OCI-LY1 (cell line): ENCODE measurements around the gene NUDT9.
A peak's percentile ranks its signal among the peaks of the same experiment; 100 is the strongest.

Source experiments
- H2AFZ ChIP-seq: fragments of 200-600 bp; sonication (generic), shearing (Covaris generic); 2 replicates; pipeline ENCODE4 v1.6.0; 2014; ENCODE audit warnings: antibody characterized with exemption, mild to moderate bottlenecking, low read length
- H3F3A ChIP-seq: fragments of 200-600 bp; sonication (generic), shearing (Covaris generic); 2 replicates; pipeline ENCODE4 v1.6.0; 2014; ENCODE audit warnings: mild to moderate bottlenecking, antibody characterized with exemption, low read length, moderate library complexity; ENCODE audit not compliant: insufficient read depth
- H3K27ac ChIP-seq: fragments of 200-600 bp; sonication (generic); 2 replicates; pipeline ENCODE4 v1.5.1; 2014; ENCODE audit warnings: low read length, mixed run types, mild to moderate bottlenecking, low read depth; ENCODE audit not compliant: poor library complexity, severe bottlenecking
- H3K27me3 ChIP-seq: fragments of 200-600 bp; sonication (generic); 2 replicates; pipeline ENCODE4 v1.6.0; 2014; ENCODE audit warnings: antibody characterized with exemption, mild to moderate bottlenecking, low read length, moderate library complexity; ENCODE audit not compliant: insufficient read depth
- H3K36me3 ChIP-seq: fragments of 200-600 bp; sonication (generic); 2 replicates; pipeline ENCODE4 v1.6.1; 2014; ENCODE audit warnings: mild to moderate bottlenecking, antibody characterized with exemption, low read length, moderate library complexity, mixed read lengths; ENCODE audit not compliant: insufficient read depth
- H3K4me1 ChIP-seq: fragments of 200-600 bp; sonication (generic); 2 replicates; pipeline ENCODE4 v1.5.1; 2014; ENCODE audit warnings: mild to moderate bottlenecking, low read length, moderate library complexity; ENCODE audit not compliant: insufficient read depth, severe bottlenecking
- H3K4me2 ChIP-seq: fragments of 200-600 bp; sonication (generic), shearing (Covaris generic); 2 replicates; pipeline ENCODE4 v1.6.1; 2014; ENCODE audit warnings: low read length
- H3K4me3 ChIP-seq: fragments of 200-600 bp; sonication (generic); 2 replicates; pipeline ENCODE4 v1.5.1; 2014; ENCODE audit warnings: low read length, low read depth, mild to moderate bottlenecking, mixed read lengths; ENCODE audit not compliant: poor library complexity, severe bottlenecking
- H3K79me2 ChIP-seq: fragments of 200-600 bp; shearing (Covaris generic); 2 replicates; pipeline ENCODE4 v1.6.1; 2016; ENCODE audit warnings: mixed run types, low read length, mixed read lengths; ENCODE audit not compliant: insufficient read depth
- H3K9ac ChIP-seq: fragments of 200-600 bp; sonication (generic), shearing (Covaris generic); 2 replicates; pipeline ENCODE4 v1.6.1; 2014; ENCODE audit warnings: mild to moderate bottlenecking, low read length, mixed read lengths
- H3K9me2 ChIP-seq: fragments of 200-600 bp; sonication (generic), shearing (Covaris generic); 2 replicates; pipeline ENCODE4 v1.6.1; 2014; ENCODE audit warnings: low read depth, mild to moderate bottlenecking, low read length, mixed read lengths
- H3K9me3 ChIP-seq: fragments of 200-600 bp; shearing (Covaris generic); 2 replicates; pipeline ENCODE4 v1.6.1; 2014; ENCODE audit warnings: low read length, mixed read lengths
- H4K20me1 ChIP-seq: fragments of 200-600 bp; sonication (generic), shearing (Covaris generic); 2 replicates; pipeline ENCODE4 v1.6.0; 2016; ENCODE audit warnings: mild to moderate bottlenecking, low read length; ENCODE audit not compliant: insufficient read depth
- CTCF ChIP-seq: fragments of 200-600 bp; sonication (generic), shearing (Covaris generic); IDR thresholded peaks from 2 replicates; pipeline ENCODE4 v1.5.1; 2017; ENCODE audit warnings: mild to moderate bottlenecking, antibody characterized with exemption, low read length, moderate library complexity, mixed read lengths
- EZH2 ChIP-seq: fragments of 200-600 bp; sonication (generic), shearing (Covaris generic); IDR thresholded peaks from 2 replicates; pipeline ENCODE4 v1.8.0; 2017; ENCODE audit warnings: borderline replicate concordance, mixed run types, mild to moderate bottlenecking, antibody characterized with exemption, low read length, moderate library complexity, mixed read lengths

The NUDT9 gene

GRCh38 chr4:87502580-87503238 lies 80.3 kb downstream of the NUDT9 start:
- no peak overlapping the region for H3K9ac ChIP-seq
- TF ChIP-seq CTCF (no peak), EZH2 (no peak)
- H3F3A ChIP-seq = no peaks in the 10 kb centered on the region
- H3K9me3 ChIP-seq = no peaks in the 10 kb centered on the region
- no peaks in the 10 kb centered on the region for H3K79me2 ChIP-seq
- H3K27me3 ChIP-seq = no peaks in the 10 kb centered on the region
- H3K4me2 ChIP-seq = no peak overlapping the region
- H4K20me1 ChIP-seq = no peaks in the 10 kb centered on the region
- H3K9me2 ChIP-seq = no peaks in the 10 kb centered on the region
- no peak overlapping the region for H2AFZ ChIP-seq
- H3K36me3 ChIP-seq = no peaks in the 10 kb centered on the region
- H3K4me1 ChIP-seq = no peaks in the 10 kb centered on the region
- no peak overlapping the region for H3K27ac ChIP-seq
- no peak overlapping the region for H3K4me3 ChIP-seq

GRCh38 chr4:87505862-87506261 lies 83.5 kb downstream of the NUDT9 start:
- TF ChIP-seq CTCF (peak; percentile 14; the same call in 1 of the 2 replicates), EZH2 (no peak)

GRCh38 chr4:87506974-87507701 lies 84.8 kb downstream of the NUDT9 start:
- Histone ChIP-seq H3K36me3 (no peaks in the 10 kb centered on the region), H3K9ac (no peak overlapping the region), H2AFZ (no peak overlapping the region), H3K4me1 (no peaks in the 10 kb centered on the region), H3F3A (no peaks in the 10 kb centered on the region), H3K27ac (no peak overlapping the region), H3K27me3 (0 out of 2 replicates have a peak, but pooled peaks cover 2% of the 10 kb centered on the region), H3K79me2 (no peaks in the 10 kb centered on the region), H4K20me1 (no peaks in the 10 kb centered on the region), H3K4me3 (no peak overlapping the region), H3K4me2 (no peak overlapping the region), H3K9me3 (no peaks in the 10 kb centered on the region), H3K9me2 (no peaks in the 10 kb centered on the region)
- TF ChIP-seq CTCF = no peak
- no peak for TF ChIP-seq EZH2

More at GRCh38 chr4:87505862-87506261, 83.5 kb downstream of the NUDT9 start:
- no peaks in the 10 kb centered on the region for H3F3A ChIP-seq
- H2AFZ ChIP-seq = no peak overlapping the region
- no peak overlapping the region for H3K4me2 ChIP-seq
- no peaks in the 10 kb centered on the region for H3K36me3 ChIP-seq
- no peak overlapping the region for H3K9ac ChIP-seq
- H3K9me2 ChIP-seq = no peaks in the 10 kb centered on the region
- no peaks in the 10 kb centered on the region for H3K79me2 ChIP-seq
- no peak overlapping the region for H3K4me3 ChIP-seq
- H3K9me3 ChIP-seq = no peaks in the 10 kb centered on the region
- no peak overlapping the region for H3K27ac ChIP-seq
- no peaks in the 10 kb centered on the region for H4K20me1 ChIP-seq
- H3K4me1 ChIP-seq = no peaks in the 10 kb centered on the region
- H3K27me3 ChIP-seq = 0 out of 2 replicates have a peak, but pooled peaks cover 2% of the 10 kb centered on the region
